ENCODE data around the gene COMMD4.

DNA sequence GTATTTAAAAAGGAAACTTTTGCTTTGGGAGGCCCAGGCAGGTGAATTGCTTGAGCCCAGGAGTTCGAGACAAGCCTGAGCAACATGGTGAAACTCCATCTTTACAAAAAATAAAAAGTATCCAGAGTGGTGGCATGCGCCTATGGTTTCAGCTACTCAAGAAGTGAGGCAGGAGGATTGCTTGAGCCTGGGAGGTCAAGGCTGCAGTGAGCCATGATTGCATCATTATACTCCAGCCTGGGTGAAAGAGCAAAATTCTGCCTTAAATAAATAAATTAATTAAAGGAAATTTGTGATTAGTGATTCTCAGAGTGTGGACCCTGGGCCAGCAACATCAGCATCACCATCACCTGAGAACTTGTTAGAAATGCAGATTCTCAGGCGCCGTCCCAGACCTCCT is 9.9 kb upstream of the COMMD4 start:
- TF ChIP-seq LEF1 (IDR thresholded peaks at IDR 0.05; ENCODE audit: borderline replicate concordance) (no peak), SUZ12 (IDR thresholded peaks at IDR 0.05) (no peak), CTBP1 (IDR thresholded peaks at IDR 0.05; ENCODE audit: borderline replicate concordance) (no peak), FOXA1 (IDR thresholded peaks at IDR 0.05) (no peak), FOXK2 (IDR thresholded peaks at IDR 0.05) (no peak), BHLHE40 (IDR thresholded peaks at IDR 0.05; ENCODE audit: borderline replicate concordance) (no peak), HDGF (IDR thresholded peaks at IDR 0.05; ENCODE audit: borderline replicate concordance) (no peak), ARNT (IDR thresholded peaks at IDR 0.05) (no peak), FOXM1 (IDR thresholded peaks at IDR 0.05; ENCODE audit: borderline replicate concordance) (no peak), SP1 (IDR thresholded peaks at IDR 0.05) (no peak), ZNF384 (IDR thresholded peaks at IDR 0.05) (no peak)
- TF ChIP-seq, protein P1, sequence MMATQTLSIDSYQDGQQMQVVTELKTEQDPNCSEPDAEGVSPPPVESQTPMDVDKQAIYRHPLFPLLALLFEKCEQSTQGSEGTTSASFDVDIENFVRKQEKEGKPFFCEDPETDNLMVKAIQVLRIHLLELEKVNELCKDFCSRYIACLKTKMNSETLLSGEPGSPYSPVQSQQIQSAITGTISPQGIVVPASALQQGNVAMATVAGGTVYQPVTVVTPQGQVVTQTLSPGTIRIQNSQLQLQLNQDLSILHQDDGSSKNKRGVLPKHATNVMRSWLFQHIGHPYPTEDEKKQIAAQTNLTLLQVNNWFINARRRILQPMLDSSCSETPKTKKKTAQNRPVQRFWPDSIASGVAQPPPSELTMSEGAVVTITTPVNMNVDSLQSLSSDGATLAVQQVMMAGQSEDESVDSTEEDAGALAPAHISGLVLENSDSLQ (IDR thresholded peaks at IDR 0.05): no peak
